H1 (cell line): ENCODE measurements around the gene GAD2. TPM values are rescaled to one million over a fixed set of nuclear protein-coding genes. Genes with fewer than 3 reads are reported as not detected.

Experiments used
- CTCF ChIA-PET: fragments of 300-600 bp; sonication (Branson Sonifier 250); formaldehyde crosslinking; loops from one replicate; lab custom pipeline; 2021; ENCODE audit not compliant: partially characterized antibody; lab: Charles Lee
- POLR2A ChIA-PET: fragments of 300-600 bp; sonication (Branson Sonifier 250); formaldehyde crosslinking; loops from one replicate; lab custom pipeline; 2021; ENCODE audit warnings: inconsistent platforms; ENCODE audit not compliant: partially characterized antibody; lab: Charles Lee
- DNase-seq, 2 experiments: peaks; one replicate each; pipeline versions ENCODE4 v3.0.0 to v3.0.0-alpha.2; 2010 to 2022; ENCODE audit warnings: low spot score in 2 of 2, low read depth in 1 of 2, mixed read lengths in 1 of 2
- FAIRE-seq: peaks from 2 replicates; lab custom pipeline; 2011; peaks lifted over from hg19 to GRCh38; lab: Jason Lieb, UNC
- H2AFZ ChIP-seq: 2 replicates; pipeline ENCODE4 v1.8.1; 2012; ENCODE audit warnings: low read length, inconsistent platforms
- H2AK5ac ChIP-seq: 2 replicates; pipeline ENCODE4 v1.6.1; 2013; ENCODE audit warnings: low read depth, low read length
- H2BK120ac ChIP-seq: replicated peaks from 2 replicates; pipeline ENCODE3; 2013; ENCODE audit warnings: low read depth, low read length, inconsistent platforms
- H2BK12ac ChIP-seq: 2 replicates; pipeline ENCODE4 v1.6.1; 2013; ENCODE audit warnings: low read depth, low read length
- H2BK15ac ChIP-seq: 2 replicates; pipeline ENCODE4 v1.6.1; 2013; ENCODE audit warnings: low read length
- H2BK20ac ChIP-seq: 2 replicates; pipeline ENCODE4 v1.6.1; 2013; ENCODE audit warnings: low read length
- H2BK5ac ChIP-seq: 2 replicates; pipeline ENCODE4 v1.6.1; 2013; ENCODE audit warnings: low read depth, low read length
- H3K14ac ChIP-seq: 2 replicates; pipeline ENCODE4 v1.6.1; 2013; ENCODE audit warnings: inconsistent platforms; ENCODE audit not compliant: insufficient read length
- H3K18ac ChIP-seq: 2 replicates; pipeline ENCODE4 v1.6.1; 2013; ENCODE audit warnings: low read length; ENCODE audit errors: extremely low read depth
- H3K23ac ChIP-seq: 2 replicates; pipeline ENCODE4 v1.6.1; 2013; ENCODE audit warnings: inconsistent platforms; ENCODE audit not compliant: insufficient read length
- H3K23me2 ChIP-seq: 2 replicates; pipeline ENCODE4 v1.6.1; 2013; ENCODE audit warnings: low read depth, low read length
- H3K27ac ChIP-seq: 2 replicates; pipeline ENCODE4 v1.6.1; 2011; ENCODE audit warnings: low read depth, low read length, inconsistent platforms
- H3K27me3 ChIP-seq, 4 experiments: replicated peaks in 1 of 4; 1 replicate in 1 of 4; 2 replicates in 3 of 4; pipeline versions ENCODE4 v1.6.1 to v1.8.1; 2011 to 2013; ENCODE audit warnings: low read length in 3 of 4, mild to moderate bottlenecking in 3 of 4, inconsistent platforms in 2 of 4, mixed read lengths in 2 of 4, moderate library complexity in 1 of 4; ENCODE audit not compliant: control insufficient read depth in 3 of 4, insufficient read depth in 3 of 4; ENCODE audit errors: extremely low read depth in 1 of 4
- H3K36me3 ChIP-seq, 4 experiments: 2 replicates each; pipeline versions ENCODE4 v1.6.1 to v1.8.1; 2011 to 2013; ENCODE audit warnings: mild to moderate bottlenecking in 4 of 4, low read length in 3 of 4, moderate library complexity in 2 of 4, control low read depth in 1 of 4, inconsistent platforms in 1 of 4; ENCODE audit not compliant: insufficient read depth in 4 of 4, control insufficient read depth in 2 of 4
- H3K4ac ChIP-seq: replicated peaks from 2 replicates; pipeline ENCODE3; 2013; ENCODE audit warnings: low read length, low read depth, mixed read lengths, inconsistent platforms; ENCODE audit not compliant: insufficient read length
- H3K4me1 ChIP-seq, 4 experiments: replicated peaks in 1 of 4; 1 replicate in 1 of 4; 2 replicates in 3 of 4; pipeline versions ENCODE4 v1.6.1 to v1.8.1; 2011 to 2013; ENCODE audit warnings: low read length in 3 of 4, inconsistent platforms in 2 of 4, mixed read lengths in 1 of 4; ENCODE audit not compliant: insufficient read depth in 4 of 4, control insufficient read depth in 3 of 4
- H3K4me2 ChIP-seq, 2 experiments: 2 replicates each; pipeline versions ENCODE4 v1.6.1 to v1.8.1; 2011 to 2013; ENCODE audit warnings: low read depth in 2 of 2, low read length in 2 of 2, control low read depth in 1 of 2, inconsistent platforms in 1 of 2, mild to moderate bottlenecking in 1 of 2; ENCODE audit not compliant: insufficient read depth in 1 of 2
- H3K4me3 ChIP-seq, 4 experiments: fragments of 200-600, 300-600 bp in 1 of 4; sonication (generic), shearing (Covaris generic), sonication (Bioruptor Twin) in 1 of 4; 2 replicates each; pipeline versions ENCODE4 v1.5.1 to v1.8.1; 2011 to 2016; ENCODE audit warnings: low read length in 4 of 4, low read depth in 3 of 4, control low read depth in 2 of 4, inconsistent platforms in 2 of 4, mild to moderate bottlenecking in 2 of 4, mixed read lengths in 1 of 4, moderate library complexity in 1 of 4; ENCODE audit not compliant: insufficient read depth in 2 of 4; ENCODE audit errors: extremely low read depth in 1 of 4
- H3K56ac ChIP-seq: replicated peaks from 2 replicates; pipeline ENCODE3; 2013; ENCODE audit warnings: low read depth, mild to moderate bottlenecking, mixed read lengths, low read length, inconsistent platforms; ENCODE audit not compliant: insufficient read length
- H3K79me1 ChIP-seq: 2 replicates; pipeline ENCODE4 v1.6.1; 2013; ENCODE audit warnings: low read depth, low read length, control low read depth
- H3K79me2 ChIP-seq, 2 experiments: 2 replicates each; pipeline versions ENCODE4 v1.6.1 to v1.8.1; 2012 to 2013; ENCODE audit warnings: low read length in 2 of 2, mild to moderate bottlenecking in 2 of 2, inconsistent platforms in 1 of 2; ENCODE audit not compliant: insufficient read depth in 2 of 2, control insufficient read depth in 1 of 2
- H3K9ac ChIP-seq, 4 experiments: replicated peaks in 1 of 4; 1 replicate in 1 of 4; 2 replicates in 3 of 4; pipeline versions ENCODE4 v1.6.1 to v1.8.1; 2011 to 2013; ENCODE audit warnings: low read depth in 3 of 4, low read length in 3 of 4, control low read depth in 2 of 4, mild to moderate bottlenecking in 2 of 4, moderate library complexity in 2 of 4, inconsistent platforms in 1 of 4; ENCODE audit errors: extremely low read depth in 1 of 4
- H3K9me3 ChIP-seq, 2 experiments: 2 replicates each; pipeline versions ENCODE4 v1.6.1 to v1.8.1; 2012 to 2013; ENCODE audit warnings: mild to moderate bottlenecking in 2 of 2, moderate library complexity in 2 of 2, control low read depth in 1 of 2, inconsistent platforms in 1 of 2, low read depth in 1 of 2, low read length in 1 of 2, mixed read lengths in 1 of 2; ENCODE audit not compliant: insufficient read depth in 2 of 2
- H4K20me1 ChIP-seq, 2 experiments: replicated peaks in 1 of 2; 2 replicates each; pipeline versions ENCODE3 to v1.8.1; 2011 to 2013; ENCODE audit warnings: inconsistent platforms in 2 of 2, low read length in 2 of 2, mild to moderate bottlenecking in 1 of 2; ENCODE audit not compliant: insufficient read depth in 2 of 2, control insufficient read depth in 1 of 2
- H4K5ac ChIP-seq: 2 replicates; pipeline ENCODE4 v1.6.1; 2013; ENCODE audit warnings: low read length, low read depth, mixed read lengths, inconsistent platforms; ENCODE audit not compliant: insufficient read length
- H4K8ac ChIP-seq: 2 replicates; pipeline ENCODE4 v1.8.0; 2013; ENCODE audit warnings: mild to moderate bottlenecking, moderate library complexity, low read length, inconsistent platforms; ENCODE audit not compliant: insufficient read depth; ENCODE audit errors: extremely low read depth
- H4K91ac ChIP-seq: replicated peaks from 2 replicates; pipeline ENCODE3; 2013; ENCODE audit warnings: low read length, mixed read lengths, inconsistent platforms; ENCODE audit not compliant: insufficient read length
- CBX5 ChIP-seq: fragments of 300-800, 300-1000 bp; sonication (generic); IDR thresholded peaks from 2 replicates; pipeline ENCODE4 v1.7.1; 2016; ENCODE audit warnings: antibody characterized with exemption, low read length, low read depth
- CREB1 ChIP-seq: IDR thresholded peaks from 2 replicates; pipeline ENCODE4 v1.6.1; 2012; ENCODE audit warnings: inconsistent platforms
- CTBP2 ChIP-seq: IDR thresholded peaks from 2 replicates; pipeline ENCODE4 v1.7.0; 2011; ENCODE audit warnings: borderline replicate concordance, mild to moderate bottlenecking, moderate library complexity, mixed read lengths, low read length; ENCODE audit not compliant: insufficient read depth, insufficient read length
- EGR1 ChIP-seq: IDR thresholded peaks from 2 replicates; pipeline ENCODE4 v1.6.1; 2011; ENCODE audit warnings: low read depth, low read length, borderline replicate concordance
- FOSL1 ChIP-seq: IDR thresholded peaks from 2 replicates; pipeline ENCODE4 v1.6.1; 2011; ENCODE audit warnings: mild to moderate bottlenecking, low read depth, low read length, moderate library complexity; ENCODE audit not compliant: insufficient read depth
- GABPA ChIP-seq: IDR thresholded peaks from 2 replicates; pipeline ENCODE4 v1.6.1; 2011; ENCODE audit warnings: mild to moderate bottlenecking, low read length, moderate library complexity, borderline replicate concordance; ENCODE audit not compliant: insufficient read depth
- GTF2F1 ChIP-seq: IDR thresholded peaks from 2 replicates; pipeline ENCODE4 v1.6.1; 2012; ENCODE audit warnings: low read depth, low read length, improper control_type of control experiment, borderline replicate concordance
- KDM4A ChIP-seq: IDR thresholded peaks from one replicate; pipeline ENCODE4 v1.7.1; 2012; ENCODE audit warnings: low read depth, mild to moderate bottlenecking, moderate library complexity, low read length, inconsistent platforms; ENCODE audit not compliant: severe bottlenecking
- KDM5A ChIP-seq: fragments of 200-600 bp; IDR thresholded peaks from 2 replicates; pipeline ENCODE4 v1.7.1; 2012; ENCODE audit warnings: mild to moderate bottlenecking, low read length, inconsistent platforms, mixed read lengths
- MAFK ChIP-seq: IDR thresholded peaks from 2 replicates; pipeline ENCODE4 v1.6.1; 2012; ENCODE audit warnings: low read depth, mild to moderate bottlenecking, improper control_type of control experiment, low read length
- RXRA ChIP-seq: IDR thresholded peaks from 2 replicates; pipeline ENCODE4 v1.6.1; 2011; ENCODE audit warnings: low read depth, mild to moderate bottlenecking, low read length, moderate library complexity; ENCODE audit not compliant: insufficient read depth
- SP1 ChIP-seq: IDR thresholded peaks from 2 replicates; pipeline ENCODE4 v1.6.1; 2011; ENCODE audit warnings: low read depth, low read length
- TAF1 ChIP-seq: IDR thresholded peaks from 2 replicates; pipeline ENCODE4 v1.6.1; 2011; ENCODE audit warnings: mild to moderate bottlenecking, low read depth, low read length
- TAF7 ChIP-seq: optimal IDR thresholded peaks from 2 replicates; pipeline ENCODE3; 2011; ENCODE audit warnings: low read depth, mild to moderate bottlenecking, inconsistent platforms, low read length, moderate library complexity, borderline replicate concordance
- TCF12 ChIP-seq: IDR thresholded peaks from 2 replicates; pipeline ENCODE4 v1.6.1; 2011; ENCODE audit warnings: low read depth, mild to moderate bottlenecking, low read length
- TEAD4 ChIP-seq: IDR thresholded peaks from 2 replicates; pipeline ENCODE4 v1.6.1; 2012; ENCODE audit warnings: low read depth, low read length, inconsistent platforms, mixed read lengths
- WGBS, 2 experiments: shearing (Covaris generic) in 1 of 2; methylation state at CpG; one replicate each; pipeline versions ENCODE4 v1.1.6 to v1.1.7; 2013 to 2015; ENCODE audit warnings: low lambda C conversion rate in 2 of 2, mixed read lengths in 2 of 2, inconsistent platforms in 1 of 2, low coverage in 1 of 2, missing lambda C conversion rate in 1 of 2; ENCODE audit not compliant: insufficient replicate concordance in 2 of 2, insufficient coverage in 1 of 2, insufficient read length in 1 of 2; ENCODE audit errors: extremely low coverage in 1 of 2, missing lambda C conversion rate in 1 of 2; 5-methylcytosine and 5-hydroxymethylcytosine counted together
- polyA plus RNA-seq, 7 experiments: library from polyadenylated mRNA; depleted of rRNA in 3 of 7; stranded (reverse) in 5 of 7; unstranded in 2 of 7; fragments of >200 nt in 5 of 7; fragments of 200-250 nt in 2 of 7; gene quantifications; 1 replicate in 5 of 7; 2 replicates in 1 of 7; 4 replicates in 1 of 7; pipeline versions ENCODE4 v1.2.1 to v1.2.3, GENCODE V29; 2011 to 2013; ENCODE audit warnings: missing spikeins in 2 of 7, mixed read lengths in 2 of 7
- total RNA-seq: library from RNA; stranded (reverse); fragmentation: NEBNext Ultra II Directional; extraction: Animal tissue kit (Norgen Biotek cat#: 25700); gene quantifications from 2 replicates; pipeline ENCODE4 v1.2.1, GENCODE V29; 2021

Gene GAD2
- total and polyA plus RNA-seq, 2 of the 8 experiments (the other 6 are each of a cell fraction or from before 2014, with no cell fraction given): 0.30 to 0.47 TPM

DNA sequence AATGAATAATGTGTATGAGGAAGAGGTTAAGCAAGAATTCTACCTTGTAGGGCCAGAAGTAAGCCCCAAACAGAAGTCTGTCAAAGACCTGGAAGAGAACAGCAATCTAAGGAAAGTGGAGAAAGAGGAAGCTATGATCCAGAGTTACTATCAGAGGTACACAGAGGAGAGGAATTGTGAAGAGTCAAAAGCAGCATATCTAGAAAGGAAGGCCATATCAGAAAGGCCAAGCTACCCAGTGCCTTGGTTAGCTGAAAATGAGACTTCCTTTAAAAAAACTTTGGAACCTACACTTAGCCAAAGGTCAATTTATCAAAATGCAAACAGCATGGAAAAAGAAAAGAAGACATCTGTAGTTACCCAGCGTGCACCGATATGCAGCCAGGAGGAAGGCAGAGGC lies 42.7 kb upstream of the GAD2 start:
- Histone ChIP-seq H2BK20ac (no peak overlapping the region), H4K91ac (no peak overlapping the region), H2AK5ac (no peak overlapping the region), H2BK120ac (no peak overlapping the region), H2BK12ac (no peak overlapping the region), H3K4me3 (no peak overlapping the region), H3K27me3 (no peaks in the 10 kb centered on the region), H3K4me1 (peaks cover 0 to 14% (median 6%) of the 10 kb centered on the region in 4 experiments; a peak in 5 of 7 replicates), H3K36me3 (no peaks in the 10 kb centered on the region), H2BK15ac (no peak overlapping the region), H3K4ac (no peak overlapping the region), H3K79me2 (no peaks in the 10 kb centered on the region), H4K20me1 (no peaks in the 10 kb centered on the region), H3K4me2 (no peak overlapping the region), H4K5ac (no peak overlapping the region), H3K9ac (no peak overlapping the region), H3K9me3 (no peaks in the 10 kb centered on the region), H3K18ac (no peak overlapping the region), H3K27ac (no peak overlapping the region), H4K8ac (no peak overlapping the region), H3K14ac (no peak overlapping the region), H3K79me1 (no peaks in the 10 kb centered on the region), H3K56ac (no peak overlapping the region), H2AFZ (no peak overlapping the region), H2BK5ac (no peak overlapping the region), H3K23ac (no peak overlapping the region), H3K23me2 (no peaks in the 10 kb centered on the region)
- ChIA-PET CTCF (no interaction called here), POLR2A (no interaction called here)
- 100% methylated on average over 1 of the region's 2 CpGs; no CpG with 5 or more reads in 1 of the 2 experiments for WGBS, 2 experiments
- DNase-seq: no peak
- FAIRE-seq: no peak
- TF ChIP-seq TEAD4 (no peak), KDM4A (no peak), TCF12 (no peak), GTF2F1 (no peak), GABPA (no peak), TAF7 (no peak), CTBP2 (no peak), KDM5A (no peak), CBX5 (no peak), FOSL1 (no peak), TAF1 (no peak), RXRA (no peak), EGR1 (no peak), CREB1 (no peak), MAFK (no peak), SP1 (no peak)
